ENCODE data around the gene HAPLN3.
A peak's percentile ranks its signal among the peaks of the same experiment; 100 is the strongest.

The HAPLN3 gene

DNA sequence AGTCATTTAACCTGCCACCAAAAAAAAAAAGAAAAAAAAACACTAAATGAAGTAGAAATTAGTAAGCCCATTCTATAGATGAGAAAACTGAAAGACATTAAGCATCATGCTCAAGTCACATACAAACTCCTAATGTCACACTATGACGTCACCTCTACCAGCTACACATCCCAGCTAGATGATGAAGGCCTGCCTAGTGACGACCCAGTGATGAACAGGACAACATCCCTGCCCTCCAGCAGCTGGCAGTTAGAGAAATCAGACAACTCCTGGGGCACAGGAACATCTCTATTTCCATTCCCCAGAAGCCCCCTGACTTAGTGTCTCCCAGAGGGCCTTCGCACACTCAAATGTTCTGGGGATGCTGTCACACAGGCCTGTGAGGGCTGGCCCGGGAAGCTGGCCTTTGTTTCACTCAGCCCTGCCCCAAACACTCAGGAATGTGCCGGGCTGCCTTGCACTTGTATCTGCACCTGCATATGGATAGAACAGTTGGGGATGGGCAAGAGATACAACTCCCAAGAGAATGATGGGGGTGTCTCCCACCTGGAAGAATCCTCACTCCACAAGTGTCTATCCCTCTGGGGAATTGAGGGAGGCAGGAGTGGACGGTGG lies 7.0 kb upstream of the HAPLN3 start:
- TF ChIP-seq ZNF76 (tag by site-specific recombination; IDR thresholded peaks at IDR 0.05; ENCODE audit: borderline replicate concordance, low read depth) = no peak
- no peak for TF ChIP-seq ZNF221 (tag by site-specific recombination; IDR thresholded peaks at IDR 0.05; ENCODE audit: borderline replicate concordance)
- peak; percentile 58; the same call in 1 of the 2 replicates for TF ChIP-seq ZNF629 (tag by site-specific recombination; IDR thresholded peaks at IDR 0.05)
- TF ChIP-seq, protein P1, sequence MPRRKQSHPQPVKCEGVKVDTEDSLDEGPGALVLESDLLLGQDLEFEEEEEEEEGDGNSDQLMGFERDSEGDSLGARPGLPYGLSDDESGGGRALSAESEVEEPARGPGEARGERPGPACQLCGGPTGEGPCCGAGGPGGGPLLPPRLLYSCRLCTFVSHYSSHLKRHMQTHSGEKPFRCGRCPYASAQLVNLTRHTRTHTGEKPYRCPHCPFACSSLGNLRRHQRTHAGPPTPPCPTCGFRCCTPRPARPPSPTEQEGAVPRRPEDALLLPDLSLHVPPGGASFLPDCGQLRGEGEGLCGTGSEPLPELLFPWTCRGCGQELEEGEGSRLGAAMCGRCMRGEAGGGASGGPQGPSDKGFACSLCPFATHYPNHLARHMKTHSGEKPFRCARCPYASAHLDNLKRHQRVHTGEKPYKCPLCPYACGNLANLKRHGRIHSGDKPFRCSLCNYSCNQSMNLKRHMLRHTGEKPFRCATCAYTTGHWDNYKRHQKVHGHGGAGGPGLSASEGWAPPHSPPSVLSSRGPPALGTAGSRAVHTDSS (tag by site-specific recombination; IDR thresholded peaks at IDR 0.05) = no peak
- Histone ChIP-seq H3K36me3 (ENCODE audit: control insufficient read depth in 2 of 2, insufficient read depth in 1 of 2, low read length in 2 of 2) (peaks cover 11 to 77% of the 10 kb centered on the region in 2 experiments; a peak in 2 of 3 replicates), H3K9me3 (ENCODE audit: control insufficient read depth, insufficient read depth, low read depth, low read length) (no peaks in the 10 kb centered on the region), H3K4me1 (ENCODE audit: control insufficient read depth, insufficient read depth, low read length) (peaks cover 9% of the 10 kb centered on the region), H3K4me3 (ENCODE audit: low read depth, low read length) (no peak overlapping the region), H3K27ac (ENCODE audit: extremely low read depth, low read depth, low read length) (no peak overlapping the region)
- ChIA-PET POLR2A (interaction anchor here (1.0 to 2.0 kb wide), 2 partner anchors 10 to 11 kb away, joined by 3 to 7 read pairs; partner anchors contain the start of gene MFGE8), CTCF (interaction anchor here (0.7 to 5.1 kb wide), 11 partner anchors 10 to 305 kb away, joined by 3 to 65 read pairs (median 5); no protein-coding TSS in a partner anchor)

DNA sequence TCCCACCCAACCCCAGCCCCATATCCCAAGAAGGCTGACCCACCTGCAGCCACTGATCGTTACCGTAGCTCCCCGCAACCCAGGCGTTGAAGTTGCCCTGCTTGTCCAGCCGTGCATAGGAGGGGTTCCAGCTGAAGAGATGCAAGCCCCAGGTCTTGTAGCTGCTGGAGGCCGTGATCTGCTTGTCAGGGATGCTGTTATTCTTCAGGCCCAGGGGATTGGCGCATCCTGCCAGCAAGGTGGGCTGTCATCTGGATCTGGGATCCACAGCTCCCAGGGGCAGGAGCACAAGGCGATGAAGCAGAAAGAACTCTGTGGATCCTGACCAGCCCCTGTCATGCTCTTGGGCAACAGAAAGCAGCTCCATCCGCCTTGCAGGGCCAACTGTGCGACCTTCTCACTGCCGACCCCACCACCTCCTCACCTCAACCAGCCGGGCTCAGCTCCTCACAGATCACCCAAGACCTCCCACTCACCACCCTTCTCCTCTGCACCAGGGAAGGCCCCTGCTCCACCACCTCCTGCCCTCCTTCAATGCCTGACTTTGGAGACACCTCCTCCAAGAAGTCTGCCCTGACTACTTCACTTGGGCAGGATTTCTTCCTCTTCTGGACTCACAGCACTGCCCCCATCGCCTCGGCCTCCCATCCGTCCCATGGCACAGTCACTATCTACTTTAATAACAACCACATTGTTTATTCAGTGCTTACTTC lies 6.3 kb upstream of the HAPLN3 start:
- peaks cover 11 to 70% of the 10 kb centered on the region in 2 experiments; a peak in 2 of 3 replicates for H3K36me3 ChIP-seq (ENCODE audit: control insufficient read depth in 2 of 2, insufficient read depth in 1 of 2, low read length in 2 of 2)
- ChIA-PET POLR2A (interaction anchor here (2.0 kb wide), 1 partner anchor 10 kb away, joined by 7 read pairs; no protein-coding TSS in a partner anchor), CTCF (interaction anchor here (0.6 to 5.1 kb wide), 11 partner anchors 10 to 347 kb away, joined by 3 to 65 read pairs (median 4); no protein-coding TSS in a partner anchor)

DNA sequence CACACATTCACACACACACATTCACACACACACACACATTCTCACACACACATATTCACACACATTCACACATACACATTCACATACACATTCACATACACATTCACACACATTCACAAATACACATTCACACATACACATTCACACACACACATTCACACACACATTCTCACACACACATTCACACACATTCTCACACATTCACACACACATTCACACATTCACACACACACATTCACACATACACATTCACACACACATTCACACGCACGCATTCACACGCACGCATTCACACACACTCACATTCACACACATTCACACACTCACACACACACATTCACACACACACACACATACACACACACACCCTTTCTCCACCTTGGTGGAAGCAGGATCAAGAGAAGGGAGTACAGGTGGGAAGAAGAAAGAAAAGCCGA lies 5.7 kb upstream of the HAPLN3 start:
- CTCF ChIA-PET = interaction anchor here (0.6 to 1.4 kb wide), 6 partner anchors 22 to 348 kb away, joined by 3 to 6 read pairs (median 3); no protein-coding TSS in a partner anchor
- POLR2A ChIA-PET = interaction anchor here (0.9 kb wide), 1 partner anchor 11 kb away, joined by 3 read pairs; no protein-coding TSS in a partner anchor
- H3K27ac ChIP-seq (ENCODE audit: extremely low read depth, low read depth, low read length) = no peak overlapping the region
- no peak for TF ChIP-seq ZNF610 (tag by site-specific recombination; IDR thresholded peaks at IDR 0.05; ENCODE audit: borderline replicate concordance)
- TF ChIP-seq ZSCAN23 (tag by site-specific recombination; IDR thresholded peaks at IDR 0.05) = 0 out of 2 replicates have a peak, but pooled peaks have one; percentile 36
- TF ChIP-seq, protein P2, sequence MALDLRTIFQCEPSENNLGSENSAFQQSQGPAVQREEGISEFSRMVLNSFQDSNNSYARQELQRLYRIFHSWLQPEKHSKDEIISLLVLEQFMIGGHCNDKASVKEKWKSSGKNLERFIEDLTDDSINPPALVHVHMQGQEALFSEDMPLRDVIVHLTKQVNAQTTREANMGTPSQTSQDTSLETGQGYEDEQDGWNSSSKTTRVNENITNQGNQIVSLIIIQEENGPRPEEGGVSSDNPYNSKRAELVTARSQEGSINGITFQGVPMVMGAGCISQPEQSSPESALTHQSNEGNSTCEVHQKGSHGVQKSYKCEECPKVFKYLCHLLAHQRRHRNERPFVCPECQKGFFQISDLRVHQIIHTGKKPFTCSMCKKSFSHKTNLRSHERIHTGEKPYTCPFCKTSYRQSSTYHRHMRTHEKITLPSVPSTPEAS (tag by site-specific recombination; IDR thresholded peaks at IDR 0.05) = peak; percentile 98
- no peak for TF ChIP-seq ZFHX2 (tag by site-specific recombination; conservative IDR thresholded peaks at IDR 0.05)
- TF ChIP-seq, protein P3, sequence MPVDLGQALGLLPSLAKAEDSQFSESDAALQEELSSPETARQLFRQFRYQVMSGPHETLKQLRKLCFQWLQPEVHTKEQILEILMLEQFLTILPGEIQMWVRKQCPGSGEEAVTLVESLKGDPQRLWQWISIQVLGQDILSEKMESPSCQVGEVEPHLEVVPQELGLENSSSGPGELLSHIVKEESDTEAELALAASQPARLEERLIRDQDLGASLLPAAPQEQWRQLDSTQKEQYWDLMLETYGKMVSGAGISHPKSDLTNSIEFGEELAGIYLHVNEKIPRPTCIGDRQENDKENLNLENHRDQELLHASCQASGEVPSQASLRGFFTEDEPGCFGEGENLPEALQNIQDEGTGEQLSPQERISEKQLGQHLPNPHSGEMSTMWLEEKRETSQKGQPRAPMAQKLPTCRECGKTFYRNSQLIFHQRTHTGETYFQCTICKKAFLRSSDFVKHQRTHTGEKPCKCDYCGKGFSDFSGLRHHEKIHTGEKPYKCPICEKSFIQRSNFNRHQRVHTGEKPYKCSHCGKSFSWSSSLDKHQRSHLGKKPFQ (tag by site-specific recombination; IDR thresholded peaks at IDR 0.05) = peak; percentile 68; the same call in 1 of the 2 replicates
- TF ChIP-seq ZNF354C (tag by site-specific recombination; IDR thresholded peaks at IDR 0.05; ENCODE audit: borderline replicate concordance, low read depth) = no peak
- H3K4me1 ChIP-seq (ENCODE audit: control insufficient read depth, insufficient read depth, low read length) = peaks cover 14% of the 10 kb centered on the region
- H3K9me3 ChIP-seq (ENCODE audit: control insufficient read depth, insufficient read depth, low read depth, low read length) = no peaks in the 10 kb centered on the region
- no peak overlapping the region for H3K4me3 ChIP-seq (ENCODE audit: low read depth, low read length)
- peaks cover 11 to 64% of the 10 kb centered on the region in 2 experiments; a peak in 2 of 3 replicates for H3K36me3 ChIP-seq (ENCODE audit: control insufficient read depth in 2 of 2, insufficient read depth in 1 of 2, low read length in 2 of 2)

More for the DNA sequence above, 6.3 kb upstream of the HAPLN3 start:
- H3K4me1 ChIP-seq (ENCODE audit: control insufficient read depth, insufficient read depth, low read length) = peaks cover 14% of the 10 kb centered on the region
- no peak overlapping the region for H3K4me3 ChIP-seq (ENCODE audit: low read depth, low read length)
- H3K27ac ChIP-seq (ENCODE audit: extremely low read depth, low read depth, low read length) = no peak overlapping the region
- H3K9me3 ChIP-seq (ENCODE audit: control insufficient read depth, insufficient read depth, low read depth, low read length) = no peaks in the 10 kb centered on the region
- TF ChIP-seq EGR2 (tag by site-specific recombination; IDR thresholded peaks at IDR 0.05; ENCODE audit: low read depth) (peak; percentile 44; the same call in 1 of the 2 replicates), ZNF768 (tag by site-specific recombination; IDR thresholded peaks at IDR 0.05) (no peak)
